Hepatocyte (in vitro differentiated cells): ENCODE results near the gene PGGHG. TPM values are rescaled to one million over a fixed set of nuclear protein-coding genes. Genes with fewer than 3 reads are reported as not detected.
A peak's percentile ranks its signal among the peaks of the same experiment; 100 is the strongest.

Experiments
- DNase-seq: peaks from one replicate; pipeline ENCODE4 v3.0.0-alpha.2; 2016; ENCODE audit warnings: low spot score
- H2AFZ ChIP-seq: fragments of 200-600 bp; sonication (generic); 2 replicates; pipeline ENCODE4 v1.6.0; 2016; ENCODE audit warnings: antibody characterized with exemption, mild to moderate bottlenecking
- H3K27ac ChIP-seq: fragments of 200-600 bp; sonication (generic); 2 replicates; pipeline ENCODE4 v1.5.1; 2016; ENCODE audit warnings: mild to moderate bottlenecking
- H3K27me3 ChIP-seq: fragments of 200-600 bp; sonication (generic); 2 replicates; pipeline ENCODE4 v1.6.1; 2016
- H3K36me3 ChIP-seq: fragments of 200-600 bp; sonication (generic); replicated peaks from 2 replicates; pipeline ENCODE4 v1.5.1; 2016; ENCODE audit warnings: low read depth; ENCODE audit not compliant: insufficient read depth
- H3K4me1 ChIP-seq: fragments of 200-600 bp; sonication (generic); 2 replicates; pipeline ENCODE4 v1.5.1; 2016; ENCODE audit warnings: mild to moderate bottlenecking, moderate library complexity; ENCODE audit not compliant: insufficient read depth
- H3K4me2 ChIP-seq: fragments of 200-600 bp; sonication (generic); 2 replicates; pipeline ENCODE4 v1.6.0; 2016
- H3K4me3 ChIP-seq: fragments of 200-600 bp; sonication (generic); 2 replicates; pipeline ENCODE4 v1.5.1; 2016; ENCODE audit warnings: mild to moderate bottlenecking
- H3K79me2 ChIP-seq: fragments of 200-600 bp; sonication (generic); 2 replicates; pipeline ENCODE4 v1.6.0; 2017; ENCODE audit warnings: mild to moderate bottlenecking
- H3K9me2 ChIP-seq: fragments of 200-600 bp; sonication (generic); replicated peaks from 2 replicates; pipeline ENCODE4 v1.6.0; 2017; ENCODE audit warnings: mild to moderate bottlenecking; ENCODE audit not compliant: insufficient read depth
- H3K9me3 ChIP-seq: fragments of 200-600 bp; sonication (generic); 2 replicates; pipeline ENCODE4 v1.5.1; 2016; ENCODE audit warnings: low read depth, mild to moderate bottlenecking
- H4K20me1 ChIP-seq: fragments of 200-600 bp; sonication (generic); 2 replicates; pipeline ENCODE4 v1.6.0; 2016; ENCODE audit warnings: mild to moderate bottlenecking; ENCODE audit not compliant: insufficient read depth, poor library complexity, severe bottlenecking
- CTCF ChIP-seq: fragments of 200-600 bp; sonication (generic); IDR thresholded peaks from 2 replicates; pipeline ENCODE4 v1.5.1; 2016; ENCODE audit warnings: antibody characterized with exemption, mild to moderate bottlenecking; ENCODE audit not compliant: poor library complexity
- EZH2 ChIP-seq: fragments of 200-600 bp; sonication (generic); IDR thresholded peaks from 2 replicates; pipeline ENCODE4 v1.6.1; 2016; ENCODE audit warnings: antibody characterized with exemption, mild to moderate bottlenecking, borderline replicate concordance
- EZH2phosphoT487 ChIP-seq: fragments of 200-600 bp; sonication (generic); IDR thresholded peaks from one replicate; pipeline ENCODE4 v1.6.1; 2018; ENCODE audit warnings: antibody characterized with exemption, mild to moderate bottlenecking, low read depth, moderate library complexity; ENCODE audit not compliant: unreplicated experiment, severe bottlenecking
- WGBS: methylation state at CpG from one replicate; pipeline ENCODE4 v1.1.6; 2016; ENCODE audit warnings: low lambda C conversion rate; ENCODE audit errors: missing lambda C conversion rate; 5-methylcytosine and 5-hydroxymethylcytosine counted together
- polyA plus RNA-seq: library from polyadenylated mRNA; unstranded; fragments of >200 nt; fragmentation: Nextera tagmentation; extraction: Ambion mirVana; gene quantifications from 2 replicates; pipeline ENCODE4 v1.2.1, GENCODE V29; 2016
- total RNA-seq: library from RNA; depleted of rRNA; stranded (reverse); fragments of >200 nt; gene quantifications from 2 replicates; pipeline ENCODE4 v1.2.3, GENCODE V29; 2014

PGGHG gene
- total and polyA plus RNA-seq, 2 experiments from 2014 or later, result 19.2 to 27.9 TPM

GRCh38 chr11:304061-304506 lies 15.2 kb downstream of the PGGHG start:
- no peak overlapping the region for H3K27ac ChIP-seq
- TF ChIP-seq EZH2 (no peak), EZH2phosphoT487 (no peak), CTCF (no peak)
- H3K4me1 ChIP-seq, result peaks cover 5% of the 10 kb centered on the region
- H4K20me1 ChIP-seq, result no peaks in the 10 kb centered on the region
- no peak overlapping the region for H3K4me3 ChIP-seq
- H2AFZ ChIP-seq, result no peak overlapping the region
- no peak overlapping the region for H3K4me2 ChIP-seq
- no peaks in the 10 kb centered on the region for H3K9me2 ChIP-seq
- H3K9me3 ChIP-seq, result no peaks in the 10 kb centered on the region
- peaks cover 2% of the 10 kb centered on the region for H3K79me2 ChIP-seq
- WGBS, result 98% methylated on average over 19 of the region's 52 CpGs
- H3K36me3 ChIP-seq, result no peaks in the 10 kb centered on the region
- no peak for DNase-seq
- no peaks in the 10 kb centered on the region for H3K27me3 ChIP-seq

GRCh38 chr11:304915-305843 lies 16.3 kb downstream of the PGGHG start:
- H3K4me3 ChIP-seq, result no peak overlapping the region
- H3K27ac ChIP-seq, result no peak overlapping the region
- no peak overlapping the region for H2AFZ ChIP-seq
- H3K79me2 ChIP-seq, result peaks cover 8% of the 10 kb centered on the region
- H3K4me2 ChIP-seq, result no peak overlapping the region
- H3K4me1 ChIP-seq, result peaks cover 14% of the 10 kb centered on the region
- peak; percentile 87 for DNase-seq
- no peaks in the 10 kb centered on the region for H3K9me2 ChIP-seq
- no peaks in the 10 kb centered on the region for H4K20me1 ChIP-seq
- H3K36me3 ChIP-seq, result no peaks in the 10 kb centered on the region
- no peaks in the 10 kb centered on the region for H3K27me3 ChIP-seq
- 30% methylated on average over 17 of the region's 19 CpGs for WGBS
- no peaks in the 10 kb centered on the region for H3K9me3 ChIP-seq
- TF ChIP-seq EZH2phosphoT487 (no peak), CTCF (peak; percentile 73)

- peaks cover 12% of the 10 kb centered on the region for H3K4me1 ChIP-seq
- no peaks in the 10 kb centered on the region for H3K9me3 ChIP-seq
- no peak overlapping the region for H2AFZ ChIP-seq
- H3K27ac ChIP-seq, result no peak overlapping the region
- no peaks in the 10 kb centered on the region for H3K36me3 ChIP-seq
- H3K27me3 ChIP-seq, result no peaks in the 10 kb centered on the region
- TF ChIP-seq EZH2 (no peak), EZH2phosphoT487 (no peak), CTCF (no peak)
- H3K79me2 ChIP-seq, result peaks cover 8% of the 10 kb centered on the region
- 80% methylated on average over 10 of the region's 10 CpGs for WGBS
- no peaks in the 10 kb centered on the region for H4K20me1 ChIP-seq
- no peak for DNase-seq
- no peak overlapping the region for H3K4me3 ChIP-seq
- H3K4me2 ChIP-seq, result no peak overlapping the region
- no peaks in the 10 kb centered on the region for H3K9me2 ChIP-seq
Measured at GRCh38 chr11:305844-306211, 16.9 kb downstream of the PGGHG start.
